ENCODE measurements around the gene SF3A2. TPM values are rescaled to one million over a fixed set of nuclear protein-coding genes. Genes with fewer than 3 reads are reported as not detected.

The SF3A2 gene
- polyA plus RNA-seq, 1 donor from 2014 or later: 14.4 TPM

DNA sequence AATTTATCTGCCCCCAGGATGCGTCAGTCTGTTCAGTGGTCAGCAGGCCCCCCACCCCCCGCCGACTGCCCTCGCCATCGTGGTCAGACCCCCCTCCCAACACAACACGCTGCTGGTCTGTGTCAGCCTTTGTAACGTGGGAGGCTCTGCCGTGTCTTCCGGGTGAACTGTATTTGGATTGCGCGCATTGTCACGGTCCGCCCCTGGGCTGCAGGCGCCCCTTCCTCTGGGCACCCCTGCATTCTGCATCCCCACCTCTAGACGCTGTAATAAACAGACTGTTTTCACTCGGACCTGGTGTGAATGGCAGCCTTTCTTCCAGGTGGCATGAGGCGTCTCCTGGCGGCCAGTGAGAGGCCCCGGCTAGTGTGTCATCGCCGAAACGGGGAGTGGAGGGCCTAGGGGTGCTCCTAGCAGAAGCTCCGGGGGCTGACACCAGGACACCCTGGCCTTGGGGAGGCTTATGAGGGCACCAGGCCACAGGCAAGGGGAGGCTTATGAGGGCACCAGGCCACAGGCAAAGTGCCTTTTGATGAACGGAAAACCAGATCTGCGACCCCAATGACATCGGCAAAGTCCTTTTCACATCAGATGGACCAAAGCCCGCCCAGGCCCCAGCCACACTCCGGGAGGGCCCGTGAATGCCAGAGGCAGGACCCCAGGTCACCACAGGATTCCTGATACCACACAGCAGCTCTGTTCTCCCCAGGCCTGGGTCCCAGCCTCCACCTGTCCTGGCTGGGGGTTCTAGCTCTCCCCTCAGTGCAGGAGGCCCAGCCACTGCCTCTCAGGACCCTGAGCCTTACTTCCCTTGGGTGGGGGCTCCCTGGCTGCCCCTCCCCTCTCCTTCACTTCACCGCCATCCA, 4.1 kb upstream of the SF3A2 start:
- no peaks in the 10 kb centered on the region for H3K27me3 ChIP-seq (ENCODE audit: insufficient read depth, low read depth, low read length)
- H2AFZ ChIP-seq (ENCODE audit: low read depth, low read length): no peak overlapping the region
- H3F3A ChIP-seq (ENCODE audit: insufficient read depth, low read length, poor library complexity, severe bottlenecking): no peaks in the 10 kb centered on the region
- no peak overlapping the region for H3K4me2 ChIP-seq (ENCODE audit: low read length)
- no peak overlapping the region for H3K9ac ChIP-seq (ENCODE audit: low read length)
- H3K9me2 ChIP-seq (ENCODE audit: insufficient read depth, low read length): no peaks in the 10 kb centered on the region
- no peaks in the 10 kb centered on the region for H3K9me3 ChIP-seq (ENCODE audit: low read length)
- TF ChIP-seq EZH2 (IDR thresholded peaks at IDR 0.05; ENCODE audit: borderline replicate concordance, insufficient read depth, low read length, poor library complexity, severe bottlenecking) (no peak), RAD21 (conservative IDR thresholded peaks at IDR 0.05) (no peak), MXI1 (conservative IDR thresholded peaks at IDR 0.05; ENCODE audit: poor library complexity, severe bottlenecking) (no peak), POLR2AphosphoS5 (IDR thresholded peaks at IDR 0.05) (no peak), EP300 (conservative IDR thresholded peaks at IDR 0.05; ENCODE audit: poor library complexity, severe bottlenecking) (no peak), SMC3 (conservative IDR thresholded peaks at IDR 0.05; ENCODE audit: poor library complexity) (no peak), TAF1 (IDR thresholded peaks at IDR 0.05; ENCODE audit: low read depth) (no peak)
- TF ChIP-seq, protein P1, sequence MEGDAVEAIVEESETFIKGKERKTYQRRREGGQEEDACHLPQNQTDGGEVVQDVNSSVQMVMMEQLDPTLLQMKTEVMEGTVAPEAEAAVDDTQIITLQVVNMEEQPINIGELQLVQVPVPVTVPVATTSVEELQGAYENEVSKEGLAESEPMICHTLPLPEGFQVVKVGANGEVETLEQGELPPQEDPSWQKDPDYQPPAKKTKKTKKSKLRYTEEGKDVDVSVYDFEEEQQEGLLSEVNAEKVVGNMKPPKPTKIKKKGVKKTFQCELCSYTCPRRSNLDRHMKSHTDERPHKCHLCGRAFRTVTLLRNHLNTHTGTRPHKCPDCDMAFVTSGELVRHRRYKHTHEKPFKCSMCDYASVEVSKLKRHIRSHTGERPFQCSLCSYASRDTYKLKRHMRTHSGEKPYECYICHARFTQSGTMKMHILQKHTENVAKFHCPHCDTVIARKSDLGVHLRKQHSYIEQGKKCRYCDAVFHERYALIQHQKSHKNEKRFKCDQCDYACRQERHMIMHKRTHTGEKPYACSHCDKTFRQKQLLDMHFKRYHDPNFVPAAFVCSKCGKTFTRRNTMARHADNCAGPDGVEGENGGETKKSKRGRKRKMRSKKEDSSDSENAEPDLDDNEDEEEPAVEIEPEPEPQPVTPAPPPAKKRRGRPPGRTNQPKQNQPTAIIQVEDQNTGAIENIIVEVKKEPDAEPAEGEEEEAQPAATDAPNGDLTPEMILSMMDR (IDR thresholded peaks at IDR 0.05; ENCODE audit: poor library complexity, severe bottlenecking): no peak
- TF ChIP-seq, protein P2, sequence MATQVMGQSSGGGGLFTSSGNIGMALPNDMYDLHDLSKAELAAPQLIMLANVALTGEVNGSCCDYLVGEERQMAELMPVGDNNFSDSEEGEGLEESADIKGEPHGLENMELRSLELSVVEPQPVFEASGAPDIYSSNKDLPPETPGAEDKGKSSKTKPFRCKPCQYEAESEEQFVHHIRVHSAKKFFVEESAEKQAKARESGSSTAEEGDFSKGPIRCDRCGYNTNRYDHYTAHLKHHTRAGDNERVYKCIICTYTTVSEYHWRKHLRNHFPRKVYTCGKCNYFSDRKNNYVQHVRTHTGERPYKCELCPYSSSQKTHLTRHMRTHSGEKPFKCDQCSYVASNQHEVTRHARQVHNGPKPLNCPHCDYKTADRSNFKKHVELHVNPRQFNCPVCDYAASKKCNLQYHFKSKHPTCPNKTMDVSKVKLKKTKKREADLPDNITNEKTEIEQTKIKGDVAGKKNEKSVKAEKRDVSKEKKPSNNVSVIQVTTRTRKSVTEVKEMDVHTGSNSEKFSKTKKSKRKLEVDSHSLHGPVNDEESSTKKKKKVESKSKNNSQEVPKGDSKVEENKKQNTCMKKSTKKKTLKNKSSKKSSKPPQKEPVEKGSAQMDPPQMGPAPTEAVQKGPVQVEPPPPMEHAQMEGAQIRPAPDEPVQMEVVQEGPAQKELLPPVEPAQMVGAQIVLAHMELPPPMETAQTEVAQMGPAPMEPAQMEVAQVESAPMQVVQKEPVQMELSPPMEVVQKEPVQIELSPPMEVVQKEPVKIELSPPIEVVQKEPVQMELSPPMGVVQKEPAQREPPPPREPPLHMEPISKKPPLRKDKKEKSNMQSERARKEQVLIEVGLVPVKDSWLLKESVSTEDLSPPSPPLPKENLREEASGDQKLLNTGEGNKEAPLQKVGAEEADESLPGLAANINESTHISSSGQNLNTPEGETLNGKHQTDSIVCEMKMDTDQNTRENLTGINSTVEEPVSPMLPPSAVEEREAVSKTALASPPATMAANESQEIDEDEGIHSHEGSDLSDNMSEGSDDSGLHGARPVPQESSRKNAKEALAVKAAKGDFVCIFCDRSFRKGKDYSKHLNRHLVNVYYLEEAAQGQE (IDR thresholded peaks at IDR 0.05; ENCODE audit: borderline replicate concordance): no peak
- H3K36me3 ChIP-seq (ENCODE audit: insufficient read depth, low read length): no peaks in the 10 kb centered on the region
- peaks cover 28% of the 10 kb centered on the region for H3K79me2 ChIP-seq (replicated peaks; ENCODE audit: insufficient read depth, low read length)
- H4K20me1 ChIP-seq (ENCODE audit: insufficient read depth): no peaks in the 10 kb centered on the region
- H3K27ac ChIP-seq (ENCODE audit: low read length): no peak overlapping the region
- no peak overlapping the region for H3K4me3 ChIP-seq (ENCODE audit: low read length)

DNA sequence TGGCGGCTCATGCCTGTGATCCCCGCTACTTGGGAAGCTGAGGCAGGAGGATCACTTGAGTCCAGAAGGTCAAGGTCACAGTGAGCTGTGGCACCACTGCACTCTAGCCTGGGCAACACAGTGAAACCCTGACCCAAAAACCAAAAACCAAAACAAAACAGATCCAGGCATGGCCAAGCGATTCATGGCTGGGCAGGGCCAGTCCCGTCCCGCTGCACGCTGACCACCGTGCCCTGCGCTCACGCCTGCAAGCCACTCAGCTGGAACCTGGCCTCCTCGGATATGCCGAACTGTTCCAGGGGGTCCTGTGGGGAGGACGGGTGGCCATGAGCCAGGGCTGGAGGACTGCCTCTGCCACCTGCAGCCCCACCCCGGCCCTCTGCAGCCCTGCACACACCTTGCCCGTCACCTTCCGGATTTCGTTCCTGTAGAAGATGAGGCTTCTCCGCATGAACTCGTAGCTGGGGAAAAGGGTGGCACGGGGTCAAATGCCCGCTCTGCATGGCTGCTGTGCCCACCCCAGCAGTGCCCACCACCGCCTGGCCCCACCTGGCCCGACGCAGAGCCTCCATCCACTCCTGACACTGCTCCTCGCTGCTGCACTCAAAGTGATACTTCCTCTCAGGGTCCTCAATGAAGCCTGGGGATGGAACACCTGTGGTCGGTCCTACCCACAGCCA, 2.9 kb upstream of the SF3A2 start:
- Histone ChIP-seq H3K9me3 (ENCODE audit: low read length) (no peaks in the 10 kb centered on the region), H3K36me3 (ENCODE audit: insufficient read depth, low read length) (no peaks in the 10 kb centered on the region), H3K9me2 (ENCODE audit: insufficient read depth, low read length) (no peaks in the 10 kb centered on the region), H3K4me2 (ENCODE audit: low read length) (no peak overlapping the region), H3F3A (ENCODE audit: insufficient read depth, low read length, poor library complexity, severe bottlenecking) (no peaks in the 10 kb centered on the region), H3K27ac (ENCODE audit: low read length) (no peak overlapping the region), H2AFZ (ENCODE audit: low read depth, low read length) (no peak overlapping the region), H3K79me2 (replicated peaks; ENCODE audit: insufficient read depth, low read length) (peaks cover 40% of the 10 kb centered on the region), H3K4me3 (ENCODE audit: low read length) (no peak overlapping the region), H4K20me1 (ENCODE audit: insufficient read depth) (no peaks in the 10 kb centered on the region), H3K27me3 (ENCODE audit: insufficient read depth, low read depth, low read length) (no peaks in the 10 kb centered on the region), H3K9ac (ENCODE audit: low read length) (no peak overlapping the region)
- TF ChIP-seq EP300 (conservative IDR thresholded peaks at IDR 0.05; ENCODE audit: poor library complexity, severe bottlenecking) (no peak), SMC3 (conservative IDR thresholded peaks at IDR 0.05; ENCODE audit: poor library complexity) (no peak)

Data from neural cell (in vitro differentiated cells).